Stimulated activated naive CD8-positive, alpha-beta T cell treated with anti-CD3 and anti-CD28 coated beads, Interleukin-15, Interleukin-2, amounts not matched to agents 100 ng/mL and 50 ng/mL, for 24 hours (primary cell): ENCODE data around the gene UNC5B.
A peak's percentile ranks its signal among the peaks of the same experiment; 100 is the strongest.

Experiments used
- H3K27ac Mint-ChIP-seq: one replicate; pipeline ENCODE4 v1.8.0; 2021; ENCODE audit warnings: mild to moderate bottlenecking, mixed read lengths
- H3K27me3 Mint-ChIP-seq: one replicate; pipeline ENCODE4 v1.8.0; 2021; ENCODE audit warnings: mixed read lengths
- H3K36me3 Mint-ChIP-seq: one replicate; pipeline ENCODE4 v1.8.0; 2021; ENCODE audit warnings: low read depth, mixed read lengths
- H3K4me1 Mint-ChIP-seq: one replicate; pipeline ENCODE4 v1.8.0; 2021; ENCODE audit warnings: low read depth, mixed read lengths
- H3K4me3 Mint-ChIP-seq: one replicate; pipeline ENCODE4 v1.8.0; 2021; ENCODE audit warnings: mild to moderate bottlenecking, mixed read lengths
- H3K9me3 Mint-ChIP-seq: one replicate; pipeline ENCODE4 v1.8.0; 2021; ENCODE audit warnings: mixed read lengths

Gene UNC5B

GRCh38 chr10:71237843-71238623 lies 25.7 kb downstream of the UNC5B start:
- H3K9me3 Mint-ChIP-seq: no peaks in the 10 kb centered on the region
- no peak overlapping the region for H3K4me3 Mint-ChIP-seq
- H3K27me3 Mint-ChIP-seq: peaks cover 4% of the 10 kb centered on the region

DNA sequence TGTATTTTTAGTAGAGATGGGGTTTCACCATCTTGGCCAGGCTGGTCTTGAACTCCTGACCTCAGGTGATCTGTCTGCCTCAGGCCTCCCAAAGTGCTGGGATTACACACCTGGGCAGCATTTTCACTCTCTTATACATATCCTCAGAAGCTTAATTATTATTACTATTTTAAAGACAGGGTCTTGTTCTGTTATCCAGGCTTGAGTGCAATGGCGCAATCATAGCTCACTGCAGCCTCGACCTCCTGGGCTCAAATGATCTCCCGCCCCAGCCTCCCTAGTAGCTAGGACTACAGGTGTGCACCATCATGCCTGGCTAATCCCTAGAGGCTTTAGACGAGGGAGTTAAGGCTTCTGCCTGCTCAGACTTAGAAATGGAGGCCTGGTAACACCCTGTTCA lies 26.3 kb downstream of the UNC5B start:
- H3K4me1 Mint-ChIP-seq: no peaks in the 10 kb centered on the region
- H3K36me3 Mint-ChIP-seq: no peaks in the 10 kb centered on the region
- H3K27me3 Mint-ChIP-seq: peaks cover 4% of the 10 kb centered on the region
- H3K27ac Mint-ChIP-seq: no peak overlapping the region
- H3K4me3 Mint-ChIP-seq: no peak overlapping the region
- H3K9me3 Mint-ChIP-seq: no peaks in the 10 kb centered on the region

More at GRCh38 chr10:71237843-71238623, 25.7 kb downstream of the UNC5B start:
- no peaks in the 10 kb centered on the region for H3K4me1 Mint-ChIP-seq
- H3K27ac Mint-ChIP-seq: peak overlapping the region; percentile 52
- H3K36me3 Mint-ChIP-seq: no peaks in the 10 kb centered on the region

DNA sequence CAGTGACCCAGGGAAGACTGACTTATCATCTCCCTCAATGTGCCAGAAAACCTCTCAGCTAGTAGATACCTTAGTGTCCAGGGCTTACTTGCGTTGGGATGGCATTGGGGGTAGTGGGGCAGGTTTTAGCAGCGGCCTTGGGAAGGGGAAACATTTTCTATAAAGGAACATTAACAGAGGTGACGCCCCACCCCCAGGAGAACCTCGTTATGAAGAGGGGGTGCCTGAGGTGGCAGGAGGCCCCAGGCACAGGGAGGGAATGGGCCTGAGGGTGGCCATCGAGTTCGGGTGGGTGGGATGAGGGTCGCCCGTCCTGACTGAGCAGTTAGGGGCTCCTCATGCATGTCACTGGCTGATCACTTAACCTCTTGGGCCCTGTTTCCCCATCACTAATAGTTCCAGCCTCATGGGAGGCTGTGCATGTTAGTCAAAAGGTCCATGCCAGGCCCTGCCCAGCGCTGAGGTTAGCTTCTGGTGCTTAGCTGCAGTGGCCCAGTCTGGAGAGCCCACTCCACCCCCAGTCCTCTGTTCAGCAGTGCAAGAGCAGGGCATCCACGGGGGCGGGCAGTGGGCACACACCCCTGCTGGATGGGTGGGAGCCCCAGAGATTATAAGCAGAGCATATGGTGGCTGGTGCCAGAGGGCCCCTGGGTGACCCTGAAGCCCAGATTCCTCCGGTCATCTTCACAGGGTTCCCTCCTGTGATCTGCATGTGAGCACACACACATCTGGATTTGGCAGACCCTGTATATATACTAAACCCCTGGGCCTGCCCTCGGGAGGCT lies 27.0 kb downstream of the UNC5B start:
- H3K27me3 Mint-ChIP-seq: peaks cover 4% of the 10 kb centered on the region
- no peaks in the 10 kb centered on the region for H3K36me3 Mint-ChIP-seq
- no peaks in the 10 kb centered on the region for H3K4me1 Mint-ChIP-seq
- no peak overlapping the region for H3K4me3 Mint-ChIP-seq
- H3K9me3 Mint-ChIP-seq: no peaks in the 10 kb centered on the region
- H3K27ac Mint-ChIP-seq: no peak overlapping the region

GRCh38 chr10:71239946-71240795 lies 27.8 kb downstream of the UNC5B start:
- no peaks in the 10 kb centered on the region for H3K4me1 Mint-ChIP-seq
- H3K27ac Mint-ChIP-seq: no peak overlapping the region
- no peak overlapping the region for H3K4me3 Mint-ChIP-seq
- no peaks in the 10 kb centered on the region for H3K36me3 Mint-ChIP-seq
- peaks cover 4% of the 10 kb centered on the region for H3K27me3 Mint-ChIP-seq
- no peaks in the 10 kb centered on the region for H3K9me3 Mint-ChIP-seq

GRCh38 chr10:71241114-71241829 lies 28.9 kb downstream of the UNC5B start:
- no peaks in the 10 kb centered on the region for H3K27me3 Mint-ChIP-seq
- no peak overlapping the region for H3K4me3 Mint-ChIP-seq
- no peak overlapping the region for H3K27ac Mint-ChIP-seq
- no peaks in the 10 kb centered on the region for H3K4me1 Mint-ChIP-seq
- H3K9me3 Mint-ChIP-seq: no peaks in the 10 kb centered on the region
- no peaks in the 10 kb centered on the region for H3K36me3 Mint-ChIP-seq

DNA sequence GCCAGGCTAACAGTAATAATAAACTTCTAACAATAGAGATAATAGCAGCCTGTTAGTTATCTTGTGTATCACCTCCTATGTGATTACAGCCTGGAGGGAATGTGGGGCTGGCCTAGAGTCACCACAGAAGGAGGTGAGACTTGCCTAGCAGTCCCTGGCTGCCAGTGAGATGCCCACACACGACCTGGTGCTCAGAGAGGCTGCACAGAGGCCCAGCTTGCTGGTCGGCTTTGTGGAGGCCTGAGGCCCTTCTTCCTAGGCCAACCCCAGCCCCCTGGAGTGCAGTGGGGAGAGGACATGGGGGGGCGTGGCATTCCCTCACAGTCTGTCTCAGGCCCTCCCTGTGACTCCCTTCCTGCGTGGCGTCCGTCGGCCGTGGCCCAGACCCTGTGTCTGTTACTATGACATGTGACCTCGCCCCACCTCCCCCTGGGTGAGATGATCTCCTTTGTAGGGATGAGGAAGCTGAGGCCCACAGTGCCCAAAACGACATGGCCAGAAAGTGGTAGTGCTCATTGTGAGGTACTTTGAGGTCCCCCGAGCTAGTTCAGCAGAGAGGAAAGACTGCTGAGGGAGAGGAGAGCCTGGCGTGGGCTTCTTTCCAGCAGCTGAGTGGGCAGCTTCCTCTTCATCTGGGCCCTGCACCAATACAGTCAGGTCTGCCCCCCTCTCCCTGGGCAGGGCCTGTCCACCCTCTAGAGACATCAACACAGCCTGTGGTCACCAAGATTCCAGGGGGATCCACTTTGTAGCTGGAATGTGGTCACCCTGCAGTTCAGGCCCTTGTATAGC lies 29.7 kb downstream of the UNC5B start:
- H3K9me3 Mint-ChIP-seq: no peaks in the 10 kb centered on the region
- no peaks in the 10 kb centered on the region for H3K4me1 Mint-ChIP-seq
- no peak overlapping the region for H3K27ac Mint-ChIP-seq
- no peaks in the 10 kb centered on the region for H3K36me3 Mint-ChIP-seq
- no peak overlapping the region for H3K4me3 Mint-ChIP-seq
- H3K27me3 Mint-ChIP-seq: no peaks in the 10 kb centered on the region

DNA sequence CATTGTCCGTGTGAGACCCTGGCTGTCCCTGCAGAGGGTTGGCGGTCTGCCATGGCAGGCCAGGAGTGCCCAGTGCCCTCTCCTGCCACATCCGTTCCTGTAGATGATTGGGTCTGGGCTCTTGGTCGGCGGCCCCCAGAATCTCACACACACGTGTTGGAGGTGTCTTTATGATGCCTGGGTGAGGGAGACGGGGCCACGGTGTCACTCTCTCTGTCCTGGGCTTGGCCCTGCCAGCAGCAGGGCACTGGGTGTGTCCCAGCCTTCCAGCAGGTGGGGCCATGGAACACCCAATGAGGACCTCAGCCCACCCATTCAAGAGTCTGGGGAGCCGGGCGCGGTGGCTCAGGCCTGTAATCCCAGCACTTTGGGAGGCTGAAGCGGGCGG lies 30.2 kb downstream of the UNC5B start:
- Mint-ChIP-seq H3K36me3 (no peaks in the 10 kb centered on the region), H3K27me3 (no peaks in the 10 kb centered on the region), H3K9me3 (no peaks in the 10 kb centered on the region), H3K4me1 (no peaks in the 10 kb centered on the region), H3K4me3 (no peak overlapping the region), H3K27ac (no peak overlapping the region)

DNA sequence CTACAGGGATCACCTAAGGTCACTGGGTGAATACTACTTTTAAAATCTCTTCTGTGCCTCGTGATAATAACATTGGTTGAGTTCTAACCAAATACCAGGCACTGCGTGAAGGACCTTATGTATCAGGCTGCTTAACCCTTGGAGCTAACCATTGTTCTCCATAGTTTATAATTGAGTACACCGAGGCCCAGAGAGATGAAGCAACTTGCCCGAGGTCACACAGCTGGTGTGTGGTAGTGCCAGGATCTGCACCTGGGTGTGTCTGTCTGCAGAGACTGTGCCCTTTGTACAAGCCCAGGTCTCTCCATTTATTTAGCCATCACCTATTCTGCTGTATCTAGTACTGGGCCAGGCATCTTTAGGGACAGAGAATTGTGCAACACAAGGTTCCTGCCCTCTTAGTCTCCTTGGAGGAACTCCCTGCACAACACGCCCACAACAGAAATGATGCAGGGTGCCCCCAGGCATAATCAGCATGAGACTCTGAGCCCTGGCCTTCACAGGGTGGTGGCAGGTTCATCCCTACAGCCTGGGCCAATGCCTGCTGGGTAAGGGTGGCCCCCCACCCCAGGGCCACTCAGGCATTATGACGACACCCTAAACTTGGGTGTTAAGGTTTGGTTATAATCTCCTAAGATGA lies 31.5 kb downstream of the UNC5B start:
- Mint-ChIP-seq H3K27ac (no peak overlapping the region), H3K4me3 (no peak overlapping the region), H3K4me1 (no peaks in the 10 kb centered on the region)

DNA sequence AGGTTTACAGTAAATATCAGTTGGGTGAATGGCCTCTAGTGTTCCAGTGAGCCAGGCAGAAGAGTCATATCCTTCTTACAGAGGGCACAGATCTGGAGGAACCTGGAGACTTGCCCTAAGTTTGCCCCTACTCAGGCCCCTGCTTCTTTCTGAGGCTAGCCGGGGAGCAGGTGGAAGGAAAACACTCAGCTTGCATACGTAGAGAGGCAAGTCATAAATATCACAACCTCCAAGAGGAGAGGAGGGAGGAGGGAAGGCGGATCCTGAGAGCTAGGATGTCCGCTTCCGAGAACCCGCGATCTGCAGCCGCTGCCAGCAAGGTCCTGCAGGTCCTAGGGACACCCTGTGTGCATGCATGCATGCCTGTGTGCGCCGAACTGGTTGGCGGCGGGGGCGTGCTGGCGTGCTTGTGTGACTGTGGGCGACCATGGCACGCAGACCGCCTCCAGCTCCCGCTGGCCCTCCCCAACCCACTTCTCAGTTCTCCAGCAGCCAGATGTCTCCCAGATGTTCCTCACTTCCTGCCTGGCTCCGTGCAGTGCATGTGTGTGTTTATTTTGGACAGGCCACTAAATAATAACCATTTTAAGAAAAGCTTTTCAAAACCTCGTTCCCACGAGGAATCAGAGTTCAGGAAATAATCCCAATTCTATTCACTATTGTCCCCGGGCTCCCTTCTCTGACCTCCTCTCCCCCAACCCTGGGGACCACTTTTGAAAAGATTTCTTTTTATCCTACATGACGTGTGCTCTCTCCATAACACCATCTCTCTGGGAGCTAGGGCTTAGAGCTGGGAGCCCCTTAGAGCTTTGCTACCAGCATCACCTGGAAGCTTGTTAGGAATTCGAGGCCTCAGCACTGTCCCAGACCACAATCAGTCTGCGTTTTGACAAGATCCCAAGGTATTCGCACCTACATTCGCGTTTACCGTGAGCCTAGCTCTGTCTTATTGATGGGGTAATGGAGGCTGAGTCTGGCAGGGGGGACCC lies 32.4 kb downstream of the UNC5B start:
- Mint-ChIP-seq H3K36me3 (no peaks in the 10 kb centered on the region), H3K27ac (no peak overlapping the region), H3K27me3 (no peaks in the 10 kb centered on the region), H3K4me3 (no peak overlapping the region), H3K9me3 (no peaks in the 10 kb centered on the region), H3K4me1 (no peaks in the 10 kb centered on the region)

More for the DNA sequence above, 31.5 kb downstream of the UNC5B start:
- H3K27me3 Mint-ChIP-seq: no peaks in the 10 kb centered on the region
- H3K9me3 Mint-ChIP-seq: no peaks in the 10 kb centered on the region
- no peaks in the 10 kb centered on the region for H3K36me3 Mint-ChIP-seq

DNA sequence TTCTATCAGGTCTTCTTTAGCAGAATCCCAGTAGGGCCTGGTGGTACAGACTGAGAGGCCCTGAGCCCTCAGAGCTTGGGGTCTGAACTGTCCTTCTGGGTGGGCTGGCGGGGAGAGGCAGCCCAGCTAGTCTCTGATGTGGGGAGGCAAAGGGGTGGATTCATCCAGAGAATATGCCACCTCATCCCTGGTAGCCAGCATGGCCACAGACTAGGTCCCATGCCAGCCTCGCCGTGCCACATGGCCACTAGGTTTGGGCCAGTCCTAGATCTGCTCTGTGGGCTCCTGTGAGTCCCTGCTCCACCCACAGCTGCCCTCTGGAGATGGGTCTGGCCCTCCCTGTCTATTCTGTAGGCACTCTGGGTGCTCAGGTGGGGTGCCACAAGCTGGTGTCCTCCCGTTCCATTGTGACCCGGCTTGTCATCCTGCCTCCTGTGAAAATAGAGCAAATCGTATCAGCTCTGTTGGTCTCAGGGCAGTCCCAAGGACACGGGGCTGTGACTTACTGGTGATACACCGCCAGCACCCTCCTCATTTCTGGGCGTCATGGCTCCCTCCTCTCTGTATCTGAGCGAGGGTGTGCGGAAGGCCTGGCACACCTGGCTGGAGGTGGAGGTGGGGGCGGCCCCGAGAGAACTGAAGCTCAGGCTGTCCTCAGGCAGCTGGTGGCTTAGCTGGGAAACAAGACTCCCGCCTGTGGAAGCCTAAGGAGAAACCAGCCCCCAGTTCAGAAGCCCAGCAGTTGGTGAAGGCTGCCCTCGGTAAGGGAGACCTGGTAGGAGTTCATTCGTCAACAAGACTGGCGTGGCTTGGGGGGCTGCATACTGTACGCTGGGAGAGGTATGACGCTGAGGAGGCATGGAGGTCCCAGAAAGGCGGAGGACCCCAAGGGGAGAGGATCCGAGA lies 33.3 kb downstream of the UNC5B start:
- Mint-ChIP-seq H3K4me1 (no peaks in the 10 kb centered on the region), H3K4me3 (no peak overlapping the region), H3K9me3 (no peaks in the 10 kb centered on the region), H3K27me3 (no peaks in the 10 kb centered on the region), H3K36me3 (no peaks in the 10 kb centered on the region), H3K27ac (no peak overlapping the region)

- no peaks in the 10 kb centered on the region for H3K9me3 Mint-ChIP-seq
- H3K4me1 Mint-ChIP-seq: no peaks in the 10 kb centered on the region
- H3K36me3 Mint-ChIP-seq: no peaks in the 10 kb centered on the region
- no peak overlapping the region for H3K27ac Mint-ChIP-seq
- H3K4me3 Mint-ChIP-seq: no peak overlapping the region
- H3K27me3 Mint-ChIP-seq: no peaks in the 10 kb centered on the region
Measured at GRCh38 chr10:71246591-71247413, 34.4 kb downstream of the UNC5B start.
